ENCODE results near the gene KLRC4.
"Not testable (repeated sequence)": the region's sequence is repeated elsewhere in the genome, so short reads cannot be mapped to it uniquely, and the experiment has no call there.

GRCh38 chr12:10435816-10436215, 26.3 kb upstream of the KLRC4 start, which contains the start of gene KLRC2:
- not testable (repeated sequence) for TF ChIP-seq MAX (CRISPR knock-in tag; IDR thresholded peaks at IDR 0.05); CTCF (IDR thresholded peaks at IDR 0.05)

Data from WTC11 (cell line).